A673 (cell line): Measurements from ENCODE around the gene PCBP2.

Experiments used
- CTCF ChIP-seq: fragments of 300-800, 200-600 bp; sonication (generic); conservative IDR thresholded peaks from 2 replicates; pipeline ENCODE4 v1.5.1; 2017; ENCODE audit warnings: low read depth, mild to moderate bottlenecking, antibody characterized with exemption, low read length, moderate library complexity, mixed read lengths
- EZH2 ChIP-seq: fragments of 200-600 bp; sonication (generic); IDR thresholded peaks from 2 replicates; pipeline ENCODE4 v1.6.1; 2017; ENCODE audit warnings: borderline replicate concordance, low read depth, mild to moderate bottlenecking, mixed read lengths, antibody characterized with exemption, low read length; ENCODE audit not compliant: poor library complexity, severe bottlenecking

GRCh38 chr12:53467082-53467481, 15.2 kb downstream of the PCBP2 start:
- TF ChIP-seq CTCF, result no peak
- no peak for TF ChIP-seq EZH2
